Trophoblast cell (in vitro differentiated cells and primary cell): ENCODE measurements around the gene SCNM1. TPM values are rescaled to one million over a fixed set of nuclear protein-coding genes. Genes with fewer than 3 reads are reported as not detected.
A peak's percentile ranks its signal among the peaks of the same experiment; 100 is the strongest.

Experiments used
- DNase-seq, 2 donors: peaks; one replicate each; pipeline ENCODE4 v3.0.0-alpha.2; 2016
- H2AFZ ChIP-seq: 2 replicates; pipeline ENCODE4 v1.6.1; 2013; ENCODE audit warnings: low read length, moderate library complexity, mild to moderate bottlenecking; ENCODE audit not compliant: insufficient read depth, poor library complexity
- H2AK5ac ChIP-seq: 2 replicates; pipeline ENCODE4 v1.6.1; 2013; ENCODE audit warnings: mild to moderate bottlenecking, low read length
- H2BK120ac ChIP-seq: 2 replicates; pipeline ENCODE4 v1.6.1; 2013; ENCODE audit warnings: low read length, mild to moderate bottlenecking, moderate library complexity; ENCODE audit not compliant: insufficient read depth, poor library complexity
- H2BK12ac ChIP-seq: 2 replicates; pipeline ENCODE4 v1.6.1; 2013; ENCODE audit warnings: mild to moderate bottlenecking, low read length, moderate library complexity
- H2BK5ac ChIP-seq: 2 replicates; pipeline ENCODE4 v1.6.1; 2013; ENCODE audit warnings: low read length, low read depth, moderate library complexity, mild to moderate bottlenecking; ENCODE audit not compliant: poor library complexity
- H3K14ac ChIP-seq: 2 replicates; pipeline ENCODE4 v1.6.1; 2013; ENCODE audit warnings: mild to moderate bottlenecking, low read length
- H3K18ac ChIP-seq: 2 replicates; pipeline ENCODE4 v1.6.1; 2013; ENCODE audit warnings: mild to moderate bottlenecking, low read length
- H3K23ac ChIP-seq: 2 replicates; pipeline ENCODE4 v1.6.1; 2013; ENCODE audit warnings: low read length
- H3K27ac ChIP-seq: 2 replicates; pipeline ENCODE4 v1.5.1; 2013; ENCODE audit warnings: low read depth, mild to moderate bottlenecking, inconsistent platforms, low read length, moderate library complexity
- H3K27me3 ChIP-seq: 2 replicates; pipeline ENCODE4 v1.6.1; 2013; ENCODE audit warnings: inconsistent platforms, mild to moderate bottlenecking, low read length, moderate library complexity; ENCODE audit not compliant: insufficient read depth
- H3K36me3 ChIP-seq, 2 experiments: 1 replicate in 1 of 2; 2 replicates in 1 of 2; pipeline ENCODE4 v1.6.1; 2013; ENCODE audit warnings: low read length in 2 of 2, mild to moderate bottlenecking in 2 of 2, moderate library complexity in 1 of 2; ENCODE audit not compliant: insufficient read depth in 2 of 2, control insufficient read depth in 1 of 2
- H3K4ac ChIP-seq: 2 replicates; pipeline ENCODE4 v1.6.1; 2013; ENCODE audit warnings: low read depth, mild to moderate bottlenecking, low read length, moderate library complexity
- H3K4me1 ChIP-seq, 2 experiments: 1 replicate in 1 of 2; 2 replicates in 1 of 2; pipeline ENCODE4 v1.6.1; 2013; ENCODE audit warnings: low read length in 2 of 2, mild to moderate bottlenecking in 2 of 2, moderate library complexity in 1 of 2; ENCODE audit not compliant: insufficient read depth in 2 of 2, control insufficient read depth in 1 of 2
- H3K4me2 ChIP-seq: 2 replicates; pipeline ENCODE4 v1.6.1; 2013; ENCODE audit warnings: inconsistent platforms, mild to moderate bottlenecking, low read length, moderate library complexity
- H3K4me3 ChIP-seq: 2 replicates; pipeline ENCODE4 v1.5.1; 2013; ENCODE audit warnings: mild to moderate bottlenecking, low read depth, low read length, inconsistent platforms
- H3K79me1 ChIP-seq: one replicate; pipeline ENCODE4 v1.6.1; 2013; ENCODE audit warnings: low read length
- H3K79me2 ChIP-seq: 2 replicates; pipeline ENCODE4 v1.6.1; 2013; ENCODE audit warnings: low read length, mild to moderate bottlenecking; ENCODE audit not compliant: control insufficient read depth, insufficient read depth, poor library complexity
- H3K9ac ChIP-seq: 2 replicates; pipeline ENCODE4 v1.6.1; 2013; ENCODE audit warnings: mild to moderate bottlenecking, low read length
- H3K9me3 ChIP-seq: 2 replicates; pipeline ENCODE4 v1.6.1; 2013; ENCODE audit warnings: low read depth, mild to moderate bottlenecking, control low read depth, inconsistent platforms, low read length; ENCODE audit not compliant: insufficient read depth
- H4K12ac ChIP-seq: 2 replicates; pipeline ENCODE4 v1.6.1; 2013; ENCODE audit warnings: low read depth, mild to moderate bottlenecking, low read length, moderate library complexity
- H4K8ac ChIP-seq: 2 replicates; pipeline ENCODE4 v1.6.1; 2013; ENCODE audit warnings: low read depth, mild to moderate bottlenecking, low read length, moderate library complexity
- H4K91ac ChIP-seq: one replicate; pipeline ENCODE4 v1.6.1; 2013; ENCODE audit warnings: low read depth, mild to moderate bottlenecking, low read length, moderate library complexity
- WGBS: extraction: QIAGEN DNeasy Blood & Tissue Kit; methylation state at CpG from one replicate; pipeline ENCODE4 v1.1.7; 2013; ENCODE audit warnings: missing lambda C conversion rate; ENCODE audit not compliant: insufficient read length, insufficient coverage; ENCODE audit errors: extremely low coverage; 5-methylcytosine and 5-hydroxymethylcytosine counted together
- polyA plus RNA-seq: library from polyadenylated mRNA; stranded (reverse); fragments of 200-250 nt; gene quantifications from 2 replicates; pipeline ENCODE4 v1.2.3, GENCODE V29; 2013

Gene SCNM1, protein sequence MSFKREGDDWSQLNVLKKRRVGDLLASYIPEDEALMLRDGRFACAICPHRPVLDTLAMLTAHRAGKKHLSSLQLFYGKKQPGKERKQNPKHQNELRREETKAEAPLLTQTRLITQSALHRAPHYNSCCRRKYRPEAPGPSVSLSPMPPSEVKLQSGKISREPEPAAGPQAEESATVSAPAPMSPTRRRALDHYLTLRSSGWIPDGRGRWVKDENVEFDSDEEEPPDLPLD
- 52.5 and 53.6 TPM in 2 replicates for polyA plus RNA-seq

DNA sequence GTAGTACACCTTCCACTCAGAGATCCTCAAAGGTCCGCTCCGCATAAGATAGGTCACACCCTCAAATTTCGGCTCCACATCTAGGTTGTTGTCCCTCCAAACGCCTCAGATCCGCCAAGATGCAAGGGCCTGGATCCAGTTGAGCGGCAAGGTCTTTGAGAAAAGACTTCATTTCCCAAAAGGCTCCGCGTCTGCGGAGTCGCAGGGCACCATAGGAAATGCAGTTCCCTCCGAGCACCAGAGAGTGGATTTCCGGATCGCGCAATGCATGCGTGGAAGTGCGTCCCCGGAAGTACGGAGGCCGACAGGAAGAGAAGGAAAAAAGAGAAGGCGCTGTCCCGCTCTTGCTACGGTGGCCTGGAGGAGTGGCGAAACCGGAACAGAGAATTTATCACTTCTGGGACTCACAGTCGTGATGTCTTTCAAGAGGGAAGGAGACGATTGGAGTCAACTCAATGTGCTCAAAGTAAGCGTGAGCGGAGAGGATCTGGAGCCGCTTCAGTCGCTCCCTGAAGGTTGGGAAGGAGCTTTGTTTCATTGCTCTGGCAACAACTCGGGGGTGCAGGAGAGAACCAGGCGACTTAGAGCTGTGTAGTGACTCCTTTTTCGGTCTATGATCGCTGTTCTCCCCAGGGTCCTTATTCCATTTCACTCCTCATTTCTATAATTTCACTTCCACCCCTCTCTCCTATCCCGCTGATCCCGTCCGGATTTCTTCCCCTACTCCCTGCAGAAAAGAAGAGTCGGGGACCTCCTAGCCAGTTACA is at the start of gene SCNM1, which contains the start of gene LYSMD1:
Gene SCNM1, plus strand, starts transcription at position 407 of the 767 bp plus-strand sequence. Its CDS starts 9 bp downstream, at position 416.
Gene LYSMD1, minus strand, starts transcription at position 165 of the 767 bp plus-strand sequence. CDS start 644 bp downstream, outside the sequence.
- DNase-seq: peak; percentile 98 to 100
- peak within 1 kb of the TSS; percentile 39 for H2AK5ac ChIP-seq
- H3K18ac ChIP-seq: peak within 1 kb of the TSS; percentile 74
- peak within 1 kb of the TSS; percentile 97 for H4K8ac ChIP-seq
- peaks cover 10% of the 10 kb centered on the region for H3K79me2 ChIP-seq
- H3K27ac ChIP-seq: peak within 1 kb of the TSS; percentile 45
- H3K14ac ChIP-seq: peak within 1 kb of the TSS; percentile 83
- H3K4me1 ChIP-seq: peaks cover 4 to 9% of the 10 kb centered on the region in 2 experiments
- H4K91ac ChIP-seq: peak within 1 kb of the TSS; percentile 71
- peak within 1 kb of the TSS; percentile 42 for H2BK5ac ChIP-seq
- H2BK12ac ChIP-seq: no peak within 1 kb of the TSS
- peak within 1 kb of the TSS; percentile 87 for H3K4me2 ChIP-seq
- H3K9ac ChIP-seq: peak within 1 kb of the TSS; percentile 92
- peaks cover 17 to 29% of the 10 kb centered on the region in 2 experiments for H3K36me3 ChIP-seq
- WGBS: no CpG with 5 or more reads among the region's 38 CpGs
- H3K79me1 ChIP-seq: peaks cover 4% of the 10 kb centered on the region
- peak within 1 kb of the TSS; percentile 57 for H2BK120ac ChIP-seq
- H3K4me3 ChIP-seq: peak within 1 kb of the TSS; percentile 80
- no peaks in the 10 kb centered on the region for H3K27me3 ChIP-seq
- H3K23ac ChIP-seq: no peak within 1 kb of the TSS
- peak within 1 kb of the TSS; percentile 90 for H4K12ac ChIP-seq
- H3K9me3 ChIP-seq: peaks cover 2% of the 10 kb centered on the region
- peak within 1 kb of the TSS; percentile 77 for H3K4ac ChIP-seq
- peak within 1 kb of the TSS; percentile 85 for H2AFZ ChIP-seq

DNA sequence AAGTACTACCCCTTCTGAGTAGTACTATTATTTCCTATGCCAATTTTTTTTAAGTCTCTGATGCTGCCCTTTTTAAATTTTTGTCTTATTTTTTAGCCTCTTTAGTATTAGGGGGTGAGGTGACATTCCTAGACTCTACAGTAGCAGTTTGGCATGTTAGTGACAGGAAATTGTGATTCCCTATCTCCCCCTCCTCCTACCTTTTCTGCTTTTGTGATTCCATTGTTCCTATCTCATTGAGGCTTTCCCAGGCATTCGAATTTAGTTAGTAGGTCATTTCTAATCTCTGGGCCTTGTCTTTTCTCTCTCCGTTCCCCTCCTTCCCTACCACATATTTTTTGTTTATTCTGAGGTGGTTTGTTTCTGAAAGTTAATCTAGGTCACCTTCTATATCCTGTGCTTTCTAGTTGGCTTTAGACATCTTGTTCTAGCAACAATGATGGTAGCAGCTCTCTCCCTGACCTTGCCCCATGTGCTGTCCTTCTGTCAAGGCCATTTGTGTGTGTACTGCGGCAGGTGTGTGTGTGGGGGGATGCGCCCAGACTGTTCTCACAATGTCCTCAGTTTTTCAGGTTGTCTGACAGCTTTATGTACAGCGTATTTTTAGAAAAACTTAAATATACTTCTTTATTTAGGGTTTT is 41.1 kb upstream of the SCNM1 start:
- H3K36me3 ChIP-seq: no peaks in the 10 kb centered on the region
- H3K9me3 ChIP-seq: no peaks in the 10 kb centered on the region
- no peak overlapping the region for H3K14ac ChIP-seq
- no peaks in the 10 kb centered on the region for H3K79me2 ChIP-seq
- no peak for DNase-seq
- H4K91ac ChIP-seq: no peak overlapping the region
- H2BK5ac ChIP-seq: no peak overlapping the region
- no peak overlapping the region for H4K12ac ChIP-seq
- H3K4me2 ChIP-seq: no peak overlapping the region
- H3K23ac ChIP-seq: peak overlapping the region; percentile 80
- H2AFZ ChIP-seq: no peak overlapping the region
- H2AK5ac ChIP-seq: no peak overlapping the region
- H3K9ac ChIP-seq: no peak overlapping the region
- H4K8ac ChIP-seq: no peak overlapping the region
- no peaks in the 10 kb centered on the region for H3K27me3 ChIP-seq
- H3K18ac ChIP-seq: no peak overlapping the region
- no peak overlapping the region for H3K4ac ChIP-seq
- H2BK12ac ChIP-seq: no peak overlapping the region
- WGBS: no CpG with 5 or more reads among the region's 5 CpGs
- no peak overlapping the region for H2BK120ac ChIP-seq
- no peaks in the 10 kb centered on the region for H3K79me1 ChIP-seq
- H3K4me3 ChIP-seq: no peak overlapping the region
- peaks cover 0 to 2% of the 10 kb centered on the region in 2 experiments for H3K4me1 ChIP-seq
- no peak overlapping the region for H3K27ac ChIP-seq

DNA sequence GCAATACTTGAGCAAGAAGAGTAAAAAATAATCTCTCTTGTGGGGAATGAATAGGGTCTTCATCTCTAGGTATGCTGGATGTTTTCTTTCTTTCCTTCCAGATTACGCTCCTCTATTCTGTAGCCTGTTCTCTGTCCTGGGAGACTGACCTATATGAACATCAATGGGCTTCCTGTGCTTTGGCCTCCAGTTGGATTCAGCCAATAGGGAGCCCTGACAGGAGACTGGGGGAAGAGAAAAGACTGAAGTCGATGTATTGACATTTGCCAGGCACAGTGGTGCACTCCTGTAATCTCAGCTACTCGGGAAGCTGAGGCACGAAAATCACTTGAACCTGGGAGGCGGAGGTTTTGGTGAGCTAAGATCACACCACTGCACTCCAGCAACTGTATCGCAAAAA is 37.1 kb upstream of the SCNM1 start:
- H3K18ac ChIP-seq: no peak overlapping the region
- WGBS: no CpG with 5 or more reads among the region's 6 CpGs
- no peak overlapping the region for H3K14ac ChIP-seq
- no peak overlapping the region for H2BK12ac ChIP-seq
- H3K27ac ChIP-seq: no peak overlapping the region
- peaks cover 5% of the 10 kb centered on the region for H3K9me3 ChIP-seq
- H4K91ac ChIP-seq: no peak overlapping the region
- no peak overlapping the region for H3K23ac ChIP-seq
- H3K4me3 ChIP-seq: no peak overlapping the region
- H2BK120ac ChIP-seq: no peak overlapping the region
- DNase-seq: no peak
- no peak overlapping the region for H4K12ac ChIP-seq
- H2AK5ac ChIP-seq: no peak overlapping the region
- H3K36me3 ChIP-seq: no peaks in the 10 kb centered on the region
- H3K27me3 ChIP-seq: peaks cover 17% of the 10 kb centered on the region
- no peak overlapping the region for H3K4ac ChIP-seq
- no peak overlapping the region for H2BK5ac ChIP-seq
- no peak overlapping the region for H4K8ac ChIP-seq
- H3K79me2 ChIP-seq: no peaks in the 10 kb centered on the region
- no peak overlapping the region for H2AFZ ChIP-seq
- H3K79me1 ChIP-seq: peaks cover 2% of the 10 kb centered on the region
- H3K4me2 ChIP-seq: no peak overlapping the region
- H3K4me1 ChIP-seq: peaks cover 10 to 17% of the 10 kb centered on the region in 2 experiments
- H3K9ac ChIP-seq: no peak overlapping the region

DNA sequence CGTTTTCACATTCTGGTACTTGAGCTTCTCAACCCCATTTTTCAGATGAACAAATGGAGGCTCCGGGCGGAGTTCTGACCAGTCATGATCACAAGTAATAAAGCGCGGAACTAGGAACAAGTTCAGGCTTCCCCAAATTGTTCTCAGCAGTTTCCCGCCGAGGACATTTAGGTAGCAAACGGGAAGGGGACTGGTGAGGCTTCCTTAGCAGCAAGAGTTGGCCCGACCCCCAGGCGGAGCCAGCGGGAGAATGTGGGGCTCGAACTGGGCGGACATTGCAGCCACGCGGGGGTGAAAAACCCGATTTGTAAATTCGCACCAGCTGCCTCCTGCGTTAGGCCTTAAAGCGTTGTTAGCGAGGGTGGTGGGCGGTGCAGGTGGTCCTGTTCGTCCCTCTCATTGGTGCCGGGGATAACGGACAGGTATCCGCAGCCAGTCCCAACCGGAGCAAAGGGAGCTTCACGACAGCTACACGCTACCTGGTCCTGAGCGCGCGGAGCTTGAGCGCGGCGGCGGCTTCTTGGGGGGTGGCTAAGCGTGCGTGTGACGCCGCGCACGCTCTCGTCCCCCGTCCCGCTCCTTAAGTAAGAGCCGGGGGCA is 34.9 kb upstream of the SCNM1 start:
- Histone ChIP-seq H2AFZ (peak overlapping the region; percentile 85), H3K9ac (no peak overlapping the region), H3K27me3 (peaks cover 22% of the 10 kb centered on the region), H4K12ac (peak overlapping the region; percentile 74), H2AK5ac (no peak overlapping the region), H3K79me1 (peaks cover 2% of the 10 kb centered on the region), H4K91ac (no peak overlapping the region), H2BK120ac (peak overlapping the region; percentile 71), H3K4me2 (peak overlapping the region; percentile 81), H3K9me3 (peaks cover 7% of the 10 kb centered on the region), H2BK5ac (peak overlapping the region; percentile 9), H3K4me3 (peak overlapping the region; percentile 46), H3K27ac (no peak overlapping the region), H3K23ac (no peak overlapping the region), H3K79me2 (no peaks in the 10 kb centered on the region), H2BK12ac (no peak overlapping the region), H4K8ac (peak overlapping the region; percentile 90), H3K36me3 (no peaks in the 10 kb centered on the region), H3K4me1 (peaks cover 10 to 17% of the 10 kb centered on the region in 2 experiments), H3K18ac (no peak overlapping the region), H3K4ac (no peak overlapping the region), H3K14ac (peak overlapping the region; percentile 58)
- DNase-seq: peak; percentile 59 to 71
- WGBS: no CpG with 5 or more reads among the region's 45 CpGs
